ENCODE results near the gene RTP3. TPM values are rescaled to one million over a fixed set of nuclear protein-coding genes. Genes with fewer than 3 reads are reported as not detected.
A peak's percentile ranks its signal among the peaks of the same experiment; 100 is the strongest.

Gene RTP3
- total RNA-seq, 4 donors from 2014 or later, result not detected

DNA sequence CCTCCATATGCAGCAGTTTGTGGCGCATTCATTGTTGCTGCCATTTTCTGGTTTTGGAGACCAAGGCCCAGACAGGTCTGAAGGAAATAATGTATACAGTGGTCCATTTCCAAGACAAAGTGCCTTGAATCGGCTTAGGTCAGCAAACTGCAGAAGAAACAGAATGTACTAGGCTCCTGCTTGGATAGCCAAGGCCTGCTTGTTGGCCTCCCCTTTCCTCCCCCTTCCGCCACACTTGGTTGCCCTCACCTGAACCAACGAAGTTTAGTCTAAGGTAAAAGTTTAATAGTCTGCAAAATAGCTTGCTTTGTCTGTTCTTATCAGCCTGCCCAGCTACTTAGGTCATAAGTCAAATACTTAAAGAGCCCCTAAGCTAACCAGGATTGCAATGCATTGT, 12.0 kb upstream of the RTP3 start:
- Histone ChIP-seq H3K36me3 (no peaks in the 10 kb centered on the region), H3K9me3 (no peaks in the 10 kb centered on the region), H3K4me3 (no peak overlapping the region), H3K4me1 (peaks cover 0 to 7% (median 4%) of the 10 kb centered on the region in 3 donors), H3K27me3 (peaks cover 36% of the 10 kb centered on the region), H3K27ac (no peak overlapping the region)
- no peak for ATAC-seq
- TF ChIP-seq, protein P1, sequence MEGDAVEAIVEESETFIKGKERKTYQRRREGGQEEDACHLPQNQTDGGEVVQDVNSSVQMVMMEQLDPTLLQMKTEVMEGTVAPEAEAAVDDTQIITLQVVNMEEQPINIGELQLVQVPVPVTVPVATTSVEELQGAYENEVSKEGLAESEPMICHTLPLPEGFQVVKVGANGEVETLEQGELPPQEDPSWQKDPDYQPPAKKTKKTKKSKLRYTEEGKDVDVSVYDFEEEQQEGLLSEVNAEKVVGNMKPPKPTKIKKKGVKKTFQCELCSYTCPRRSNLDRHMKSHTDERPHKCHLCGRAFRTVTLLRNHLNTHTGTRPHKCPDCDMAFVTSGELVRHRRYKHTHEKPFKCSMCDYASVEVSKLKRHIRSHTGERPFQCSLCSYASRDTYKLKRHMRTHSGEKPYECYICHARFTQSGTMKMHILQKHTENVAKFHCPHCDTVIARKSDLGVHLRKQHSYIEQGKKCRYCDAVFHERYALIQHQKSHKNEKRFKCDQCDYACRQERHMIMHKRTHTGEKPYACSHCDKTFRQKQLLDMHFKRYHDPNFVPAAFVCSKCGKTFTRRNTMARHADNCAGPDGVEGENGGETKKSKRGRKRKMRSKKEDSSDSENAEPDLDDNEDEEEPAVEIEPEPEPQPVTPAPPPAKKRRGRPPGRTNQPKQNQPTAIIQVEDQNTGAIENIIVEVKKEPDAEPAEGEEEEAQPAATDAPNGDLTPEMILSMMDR (IDR thresholded peaks at IDR 0.05), result no peak
- no peak for TF ChIP-seq POLR2A (IDR thresholded peaks at IDR 0.05)
- TF ChIP-seq EP300 (IDR thresholded peaks at IDR 0.05), result no peak
- TF ChIP-seq POLR2AphosphoS5 (IDR thresholded peaks at IDR 0.05), result no peak
- WGBS, 2 donors (ENCODE audit: low coverage in 1 of 2), result 88% methylated on average over 3 to 4 of the region's 4 CpGs

DNA sequence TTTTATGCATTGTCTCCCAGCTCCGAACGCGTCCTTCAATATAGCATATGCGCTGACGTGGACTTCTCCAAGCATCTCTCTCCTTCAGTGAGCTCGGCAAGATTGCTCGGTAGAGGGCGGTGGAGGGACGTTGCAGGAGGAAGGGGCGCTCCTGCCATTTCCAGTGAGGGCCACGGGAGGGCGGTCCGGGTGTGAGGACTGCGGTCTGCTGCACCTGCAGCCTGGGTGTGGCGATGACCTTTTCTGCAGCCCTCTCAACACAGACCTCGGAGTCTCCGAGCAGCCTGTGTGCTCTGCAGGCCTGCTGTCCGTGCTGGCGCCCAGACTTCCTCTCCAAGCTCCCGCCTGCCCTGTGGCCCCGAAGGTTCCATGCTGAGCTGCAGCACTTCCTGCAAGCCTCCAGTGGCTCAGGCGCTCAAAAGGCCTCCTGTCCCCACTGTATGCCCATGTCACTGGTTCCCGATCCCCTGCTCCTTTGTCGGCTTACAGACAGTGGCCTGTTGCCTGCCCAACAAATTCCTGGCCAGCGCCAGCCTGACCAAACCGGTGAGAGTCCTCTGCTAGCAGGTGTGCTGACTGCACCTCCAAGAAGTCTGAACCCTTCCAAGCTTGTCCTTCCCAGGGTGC, 8.9 kb upstream of the RTP3 start:
- WGBS, 2 donors (ENCODE audit: low coverage in 1 of 2), result 0% methylated on average over 7 to 8 of the region's 26 CpGs
- H3K9me3 ChIP-seq, result no peaks in the 10 kb centered on the region
- no peak overlapping the region for H3K27ac ChIP-seq
- no peaks in the 10 kb centered on the region for H3K36me3 ChIP-seq
- TF ChIP-seq, protein P1 (IDR thresholded peaks at IDR 0.05), result peak; percentile 71 to 91 (median 86)
- TF ChIP-seq POLR2A (IDR thresholded peaks at IDR 0.05), result no peak
- H3K4me1 ChIP-seq, result peaks cover 0 to 7% (median 4%) of the 10 kb centered on the region in 3 donors
- ATAC-seq, result peak; percentile 82
- no peak overlapping the region for H3K4me3 ChIP-seq
- peaks cover 28% of the 10 kb centered on the region for H3K27me3 ChIP-seq

DNA sequence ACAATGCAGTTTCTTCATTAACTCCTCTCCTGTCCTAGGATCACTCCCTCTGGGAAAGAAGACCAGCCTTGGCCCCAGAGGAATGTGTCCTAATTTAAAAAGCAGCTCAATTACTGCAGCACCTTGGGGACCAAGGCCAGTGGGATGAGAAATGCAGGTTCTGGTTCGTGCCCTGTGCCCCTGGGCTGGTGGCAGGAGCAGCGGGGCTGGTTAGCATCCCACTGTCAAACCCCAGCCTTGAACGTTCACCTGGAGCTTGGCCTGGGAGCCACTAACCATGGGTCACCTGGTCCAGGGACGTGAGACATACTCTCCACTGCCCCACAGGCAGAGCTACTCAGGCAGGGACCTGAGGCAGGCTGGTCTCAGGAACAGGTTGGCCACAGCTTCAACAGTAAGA, 8.4 kb upstream of the RTP3 start:
- no peak for ATAC-seq
- peaks cover 0 to 7% (median 4%) of the 10 kb centered on the region in 3 donors for H3K4me1 ChIP-seq
- WGBS, 2 donors (ENCODE audit: low coverage in 1 of 2), result no CpG with 5 or more reads among the region's 4 CpGs
- no peaks in the 10 kb centered on the region for H3K36me3 ChIP-seq
- no peak overlapping the region for H3K27ac ChIP-seq
- TF ChIP-seq POLR2A (IDR thresholded peaks at IDR 0.05) (no peak), POLR2AphosphoS5 (IDR thresholded peaks at IDR 0.05) (no peak), EP300 (IDR thresholded peaks at IDR 0.05) (no peak)
- TF ChIP-seq, protein P1 (IDR thresholded peaks at IDR 0.05), result no peak
- H3K4me3 ChIP-seq, result no peak overlapping the region
- peaks cover 24% of the 10 kb centered on the region for H3K27me3 ChIP-seq
- H3K9me3 ChIP-seq, result no peaks in the 10 kb centered on the region

DNA sequence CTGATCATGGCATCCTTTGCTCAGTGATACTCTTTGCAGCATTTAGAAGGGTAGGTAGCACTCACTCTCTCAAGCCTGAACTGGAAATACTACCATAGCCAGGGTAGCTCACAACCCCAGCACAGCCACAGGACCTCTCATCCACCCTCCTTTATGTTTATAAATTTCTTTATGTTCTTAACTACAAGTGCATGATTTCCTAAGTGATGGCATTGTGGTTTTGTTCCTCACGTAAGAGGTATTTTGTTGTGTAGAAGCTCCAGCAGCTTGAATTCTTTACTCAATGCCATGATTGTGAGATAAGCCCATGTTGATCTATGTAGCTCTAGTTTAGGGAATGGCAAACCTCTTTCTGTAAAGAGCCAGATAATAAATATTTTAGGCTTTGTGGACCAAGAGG, 7.9 kb upstream of the RTP3 start:
- peaks cover 21% of the 10 kb centered on the region for H3K27me3 ChIP-seq
- no peak overlapping the region for H3K27ac ChIP-seq
- no peak overlapping the region for H3K4me3 ChIP-seq
- TF ChIP-seq, protein P1 (IDR thresholded peaks at IDR 0.05), result no peak
- no peak for TF ChIP-seq EP300 (IDR thresholded peaks at IDR 0.05)
- no peak for TF ChIP-seq POLR2AphosphoS5 (IDR thresholded peaks at IDR 0.05)
- TF ChIP-seq POLR2A (IDR thresholded peaks at IDR 0.05), result no peak
- no peaks in the 10 kb centered on the region for H3K36me3 ChIP-seq
- no peak for ATAC-seq
- 80% methylated on average over 1 of the region's 1 CpG; no CpG with 5 or more reads in 1 of the 2 donors for WGBS, 2 donors (ENCODE audit: low coverage in 1 of 2)
- no peaks in the 10 kb centered on the region for H3K9me3 ChIP-seq
- peaks cover 0 to 7% (median 4%) of the 10 kb centered on the region in 3 donors for H3K4me1 ChIP-seq

DNA sequence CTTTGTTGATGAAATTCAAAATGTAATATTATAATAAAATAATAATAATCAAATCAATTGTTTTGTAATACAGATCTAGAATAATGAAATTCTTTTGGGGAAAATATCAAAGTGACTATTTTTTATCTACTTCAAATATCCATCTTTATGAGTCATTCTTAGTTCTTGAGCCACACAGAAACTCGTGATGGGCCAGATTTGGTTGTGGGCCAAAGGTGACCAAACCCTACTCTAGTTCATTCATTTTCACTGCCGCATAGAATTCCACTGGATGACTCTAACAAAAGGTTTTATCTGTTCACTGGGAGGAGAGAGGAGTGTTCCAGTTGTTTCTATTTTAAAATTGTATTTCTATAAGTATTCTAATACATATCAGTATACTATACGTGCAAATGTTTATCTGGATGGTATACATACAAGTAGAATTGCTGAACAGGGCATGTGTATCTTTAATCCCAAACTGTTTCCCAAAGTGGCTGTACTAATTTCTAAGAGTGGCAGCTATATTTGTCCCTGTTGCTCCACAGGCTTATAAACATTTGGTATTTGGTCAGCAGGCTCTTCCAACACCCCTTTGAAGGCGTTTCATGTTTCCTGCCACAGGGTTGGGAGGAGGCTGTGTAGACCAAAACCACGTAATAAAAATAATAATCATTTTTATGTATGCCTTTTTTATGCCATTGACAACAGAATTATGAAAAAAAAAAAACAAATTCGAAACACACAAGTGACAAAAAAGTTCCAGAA, 7.3 kb upstream of the RTP3 start:
- no peak for ATAC-seq
- no peak overlapping the region for H3K4me3 ChIP-seq

More for the DNA sequence above, 7.3 kb upstream of the RTP3 start:
- peaks cover 0 to 7% (median 4%) of the 10 kb centered on the region in 3 donors for H3K4me1 ChIP-seq
- H3K27me3 ChIP-seq, result peaks cover 15% of the 10 kb centered on the region
- WGBS, 2 donors (ENCODE audit: low coverage in 1 of 2), result 75 to 84% methylated on average over 4 to 6 of the region's 6 CpGs
- TF ChIP-seq EP300 (IDR thresholded peaks at IDR 0.05) (no peak), POLR2A (IDR thresholded peaks at IDR 0.05) (no peak), POLR2AphosphoS5 (IDR thresholded peaks at IDR 0.05) (no peak)
- TF ChIP-seq, protein P1 (IDR thresholded peaks at IDR 0.05), result no peak
- no peak overlapping the region for H3K27ac ChIP-seq
- H3K36me3 ChIP-seq, result no peaks in the 10 kb centered on the region
- H3K9me3 ChIP-seq, result no peaks in the 10 kb centered on the region

Measured in gastroesophageal sphincter (tissue), 4 donors.